SK-N-MC (cell line): ENCODE results near the gene NAT16.

Experiments
- EZH2 ChIP-seq: fragments of 200-600 bp; sonication (generic); IDR thresholded peaks from one replicate; pipeline ENCODE4 v1.6.1; 2017; ENCODE audit warnings: antibody characterized with exemption
- FOXP2 ChIP-seq: optimal IDR thresholded peaks from 2 replicates; pipeline ENCODE3; 2011; ENCODE audit warnings: mild to moderate bottlenecking, moderate library complexity; ENCODE audit not compliant: insufficient read depth; ENCODE audit errors: extremely low read length, control extremely low read depth
- POLR2AphosphoS5 ChIP-seq: IDR thresholded peaks from 2 replicates; pipeline ENCODE4 v1.6.1; 2012; ENCODE audit warnings: mild to moderate bottlenecking, low read depth, low read length, borderline replicate concordance

DNA sequence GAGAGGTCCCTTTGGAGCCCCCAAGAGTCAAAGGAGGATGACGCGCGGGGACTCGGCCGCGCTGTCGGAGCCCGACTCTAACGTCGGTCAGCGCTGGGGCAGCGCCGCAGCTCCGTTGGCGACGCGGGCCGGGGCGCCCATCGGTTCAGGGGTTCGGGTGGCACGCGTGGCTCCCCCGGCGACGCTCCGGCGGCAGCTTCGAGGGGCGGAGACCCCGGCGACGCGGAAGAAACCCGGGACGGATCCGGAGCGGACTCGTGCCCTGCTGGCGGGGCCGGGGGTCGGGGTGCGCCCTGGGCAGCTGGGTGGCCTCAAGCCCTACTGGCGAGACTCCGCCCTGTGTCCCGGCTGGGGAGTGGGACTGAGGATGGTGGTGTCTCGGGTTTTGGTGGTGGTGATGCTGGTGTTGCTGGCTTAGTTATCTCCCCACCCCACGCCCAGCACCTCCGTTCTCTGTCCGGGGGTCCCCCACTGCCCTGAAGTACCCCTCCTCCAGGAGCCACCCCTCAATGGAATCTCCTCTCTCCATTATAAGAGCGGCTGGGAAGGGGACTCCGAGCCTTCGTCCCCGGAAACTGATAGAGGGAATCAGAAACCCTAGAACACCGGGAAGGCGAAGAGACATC is at the start of gene NAT16:
- no peak for TF ChIP-seq POLR2AphosphoS5
- no peak for TF ChIP-seq EZH2
- TF ChIP-seq FOXP2 = no peak
